ENCODE data around the gene OSBPL6. TPM values are rescaled to one million over a fixed set of nuclear protein-coding genes. Genes with fewer than 3 reads are reported as not detected.

Gene OSBPL6
- total RNA-seq, 4 donors from 2014 or later: 19.1 to 31.4 (median 21.6) TPM

GRCh38 chr2:178413472-178414265 is 219.4 kb downstream of the OSBPL6 start:
- WGBS, 2 donors: 0% methylated on average over 45 of the region's 45 CpGs
- H3K4me3 ChIP-seq (ENCODE audit: low read depth, poor library complexity, severe bottlenecking): peak overlapping the region; percentile 63
- DNase-seq (ENCODE audit: low spot score in 2 of 2): peak; percentile 47 to 93
- intact Hi-C loops (cut with DNase I; ENCODE audit: low total_unique reads): no loop called here
- TF ChIP-seq CTCF (IDR thresholded peaks at IDR 0.05) (no peak), POLR2A (IDR thresholded peaks at IDR 0.05) (no peak)

DNA sequence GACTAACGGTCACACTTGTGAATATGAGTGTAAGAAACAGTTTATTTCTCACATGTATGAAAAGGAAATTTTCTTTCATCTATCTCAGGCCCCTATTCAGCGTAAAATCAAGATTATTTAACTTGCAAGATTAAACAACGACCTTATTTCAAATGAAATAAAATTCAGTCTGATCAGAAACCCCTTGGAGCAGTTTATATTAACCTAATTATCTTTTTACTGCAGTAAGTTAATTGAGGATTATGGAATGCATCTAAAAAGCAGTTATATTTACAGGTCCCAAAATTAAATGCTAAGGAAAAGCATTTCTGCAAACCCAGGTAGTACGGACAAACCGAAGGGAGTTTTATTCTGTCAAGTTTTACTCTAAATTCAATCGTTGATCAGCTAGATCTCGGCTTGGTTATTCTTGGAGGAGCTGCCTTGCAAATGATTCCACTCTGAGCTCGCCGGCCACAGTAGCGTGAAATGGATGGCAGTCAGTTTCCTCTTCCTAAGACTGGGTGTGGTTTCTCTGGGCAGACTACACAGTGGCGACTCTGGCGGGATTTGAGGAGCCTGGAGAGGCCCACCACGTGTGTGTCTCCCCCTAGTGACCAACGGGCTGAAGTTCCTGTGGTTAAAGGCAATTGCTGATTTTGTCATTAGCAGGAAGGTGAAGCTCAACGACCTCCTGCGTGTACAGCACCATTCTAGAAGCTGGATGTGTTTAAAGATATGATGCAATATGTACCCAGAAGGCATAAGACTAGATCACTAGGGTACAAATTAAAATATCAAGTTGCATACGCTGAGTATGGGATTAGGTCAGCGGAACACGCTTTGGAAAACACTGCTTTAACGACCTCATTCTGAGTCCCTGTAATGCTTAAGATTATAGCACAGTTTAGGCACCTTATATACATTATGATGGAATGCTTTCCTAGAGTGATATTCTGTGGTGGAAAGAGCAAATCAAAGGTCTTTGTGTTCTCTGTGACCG is 220.2 kb downstream of the OSBPL6 start:
- no peak overlapping the region for H3K4me3 ChIP-seq (ENCODE audit: low read depth, poor library complexity, severe bottlenecking)
- 8 to 9% methylated on average over 21 of the region's 21 CpGs for WGBS, 2 donors
- DNase-seq (ENCODE audit: low spot score in 2 of 2): peak; percentile 90 to 97
- intact Hi-C loops (cut with DNase I; ENCODE audit: low total_unique reads): no loop called here
- no peak for TF ChIP-seq POLR2A (IDR thresholded peaks at IDR 0.05)
- TF ChIP-seq CTCF (IDR thresholded peaks at IDR 0.05): no peak

DNA sequence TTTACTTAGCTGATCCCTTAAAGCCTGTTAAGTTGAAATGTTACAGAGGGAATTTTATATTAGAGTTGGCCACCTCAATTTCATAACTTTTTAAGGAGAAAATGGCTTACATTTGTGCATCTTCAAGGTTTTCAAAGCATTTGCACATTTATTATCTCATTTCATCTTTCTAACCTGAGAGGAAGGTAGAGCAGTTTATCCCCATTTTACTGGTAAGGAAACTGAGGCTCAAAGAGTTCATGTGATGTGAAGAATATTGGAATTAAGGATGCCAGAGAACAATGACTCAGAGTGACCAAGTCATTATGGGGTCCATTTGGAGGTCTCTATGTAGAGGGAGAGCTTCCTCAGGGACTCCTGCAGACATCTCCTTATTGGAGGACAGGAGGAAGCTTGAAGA is 221.7 kb downstream of the OSBPL6 start:
- TF ChIP-seq POLR2A (IDR thresholded peaks at IDR 0.05) (no peak), CTCF (IDR thresholded peaks at IDR 0.05) (no peak)
- intact Hi-C loops (cut with DNase I; ENCODE audit: low total_unique reads): no loop called here
- H3K4me3 ChIP-seq (ENCODE audit: low read depth, poor library complexity, severe bottlenecking): no peak overlapping the region
- DNase-seq (ENCODE audit: low spot score in 2 of 2): no peak

DNA sequence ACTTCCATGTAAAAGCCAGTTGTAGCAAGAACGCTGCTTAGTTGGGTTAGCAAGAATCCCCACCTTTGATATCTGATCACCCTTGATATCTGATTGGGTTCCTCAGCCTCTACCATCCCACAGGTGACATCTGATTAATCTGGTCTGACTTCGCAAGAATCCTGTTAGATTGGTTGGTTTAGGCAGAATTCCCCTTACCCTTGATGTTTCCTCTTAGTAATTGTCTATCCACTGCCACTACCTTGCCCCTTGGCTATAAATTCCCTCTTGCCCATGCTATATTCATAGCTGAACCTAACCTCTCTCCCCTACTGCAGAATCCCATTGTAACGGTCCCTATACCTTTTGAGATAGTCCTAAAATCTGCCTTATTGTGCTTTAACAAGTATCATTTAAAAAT is 223.6 kb downstream of the OSBPL6 start:
- no peak for DNase-seq (ENCODE audit: low spot score in 2 of 2)
- TF ChIP-seq CTCF (IDR thresholded peaks at IDR 0.05): no peak
- no peak for TF ChIP-seq POLR2A (IDR thresholded peaks at IDR 0.05)

GRCh38 chr2:178418426-178418825 is 224.1 kb downstream of the OSBPL6 start:
- TF ChIP-seq POLR2A (IDR thresholded peaks at IDR 0.05) (no peak), CTCF (IDR thresholded peaks at IDR 0.05) (no peak)
- no peak overlapping the region for H3K4me3 ChIP-seq (ENCODE audit: low read depth, poor library complexity, severe bottlenecking)
- no peak for DNase-seq (ENCODE audit: low spot score in 2 of 2)
- intact Hi-C loops (cut with DNase I; ENCODE audit: low total_unique reads): no loop called here
- 91 to 95% methylated on average over 1 of the region's 1 CpG for WGBS, 2 donors

More for the DNA sequence above, 223.6 kb downstream of the OSBPL6 start:
- no peak overlapping the region for H3K4me3 ChIP-seq (ENCODE audit: low read depth, poor library complexity, severe bottlenecking)
- intact Hi-C loops (cut with DNase I; ENCODE audit: low total_unique reads): no loop called here
- WGBS, 2 donors: 72 to 84% methylated on average over 3 of the region's 3 CpGs

All from lower leg skin (tissue), 4 donors.